ENCODE measurements around the gene POLR1B. TPM values are rescaled to one million over a fixed set of nuclear protein-coding genes. Genes with fewer than 3 reads are reported as not detected.

Gene POLR1B
- total RNA-seq, 1 experiment from 2014 or later, result 83.6 TPM

DNA sequence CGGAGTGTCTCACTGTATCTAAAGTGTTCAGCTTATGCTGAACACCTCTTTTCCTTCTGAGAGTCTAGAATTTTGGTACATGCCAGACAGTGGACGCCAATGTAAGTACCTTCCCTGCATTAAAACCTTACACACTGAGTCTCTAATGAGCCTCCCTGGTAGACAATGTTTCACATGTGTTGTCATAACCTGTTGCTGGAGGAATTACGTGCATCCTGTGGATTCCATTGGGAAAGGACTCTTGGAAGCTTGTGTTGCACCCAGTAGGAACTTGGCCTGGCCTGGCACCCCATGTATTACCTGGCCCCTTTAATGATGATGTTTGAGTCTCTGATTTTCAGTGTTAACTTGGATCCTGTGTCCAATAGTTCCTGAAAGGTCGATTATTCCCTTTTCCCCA, 62.7 kb downstream of the POLR1B start:
- Histone ChIP-seq H2AFZ (ENCODE audit: low read length) (no peak overlapping the region), H4K20me1 (ENCODE audit: control insufficient read depth, insufficient read depth, insufficient read length) (no peaks in the 10 kb centered on the region), H2BK20ac (ENCODE audit: low read depth, low read length, poor library complexity, severe bottlenecking) (no peak overlapping the region), H3K18ac (ENCODE audit: insufficient read length, low read depth, low read length) (no peak overlapping the region), H3T11ph (ENCODE audit: low read length) (no peak overlapping the region), H3K23me2 (ENCODE audit: insufficient read length, low read depth, low read length, poor library complexity, severe bottlenecking) (no peaks in the 10 kb centered on the region), H4K91ac (ENCODE audit: insufficient read length, low read depth, low read length) (no peak overlapping the region), H3K56ac (ENCODE audit: insufficient read length, low read depth, low read length) (no peak overlapping the region), H3K27ac (ENCODE audit: insufficient read length, low read depth, low read length) (no peak overlapping the region), H4K5ac (ENCODE audit: insufficient read length, low read depth, low read length) (no peak overlapping the region), H3K23ac (ENCODE audit: insufficient read length, low read depth, low read length) (no peak overlapping the region), H4K8ac (replicated peaks; ENCODE audit: insufficient read length, low read depth, low read length) (no peak overlapping the region), H3K79me1 (ENCODE audit: insufficient read depth, low read depth, low read length, poor library complexity, severe bottlenecking) (no peaks in the 10 kb centered on the region), H2BK5ac (ENCODE audit: insufficient read length, low read length) (no peak overlapping the region), H2BK12ac (ENCODE audit: insufficient read length, low read depth, low read length) (no peak overlapping the region), H3K4me1 (ENCODE audit: insufficient read depth, low read length) (no peaks in the 10 kb centered on the region), H3K4ac (ENCODE audit: low read depth, low read length) (no peak overlapping the region), H3K27me3 (ENCODE audit: insufficient read depth, low read length) (no peaks in the 10 kb centered on the region), H3K4me2 (ENCODE audit: insufficient read depth, insufficient read length, low read length) (no peak overlapping the region), H3K14ac (ENCODE audit: insufficient read depth, low read length) (no peak overlapping the region), H3K9ac (ENCODE audit: extremely low read depth, insufficient read length, low read length) (no peak overlapping the region), H2BK120ac (ENCODE audit: low read depth, low read length, poor library complexity, severe bottlenecking) (no peak overlapping the region), H3K79me2 (ENCODE audit: insufficient read depth, low read length) (no peaks in the 10 kb centered on the region), H2AK5ac (ENCODE audit: insufficient read length, low read length) (no peak overlapping the region), H3K9me3 (ENCODE audit: control insufficient read depth, low read depth, low read length) (no peaks in the 10 kb centered on the region), H2BK15ac (ENCODE audit: low read depth, low read length) (no peak overlapping the region)
- peaks cover 3% of the 10 kb centered on the region in 2 experiments for H3K4me1 Mint-ChIP-seq
- no peaks in the 10 kb centered on the region for H3K36me3 Mint-ChIP-seq (ENCODE audit: insufficient read depth in 1 of 3, low read depth in 3 of 3)
- no CpG with 5 or more reads among the region's 4 CpGs for WGBS (ENCODE audit: extremely low coverage, insufficient read length, low lambda C conversion rate)
- no peak overlapping the region for H3K27ac Mint-ChIP-seq
- DNase-seq, result no peak
- H3K27me3 Mint-ChIP-seq (ENCODE audit: low read depth), result peaks cover 3% of the 10 kb centered on the region; the same call in 1 of the 2 replicates
- TF ChIP-seq, protein P1, sequence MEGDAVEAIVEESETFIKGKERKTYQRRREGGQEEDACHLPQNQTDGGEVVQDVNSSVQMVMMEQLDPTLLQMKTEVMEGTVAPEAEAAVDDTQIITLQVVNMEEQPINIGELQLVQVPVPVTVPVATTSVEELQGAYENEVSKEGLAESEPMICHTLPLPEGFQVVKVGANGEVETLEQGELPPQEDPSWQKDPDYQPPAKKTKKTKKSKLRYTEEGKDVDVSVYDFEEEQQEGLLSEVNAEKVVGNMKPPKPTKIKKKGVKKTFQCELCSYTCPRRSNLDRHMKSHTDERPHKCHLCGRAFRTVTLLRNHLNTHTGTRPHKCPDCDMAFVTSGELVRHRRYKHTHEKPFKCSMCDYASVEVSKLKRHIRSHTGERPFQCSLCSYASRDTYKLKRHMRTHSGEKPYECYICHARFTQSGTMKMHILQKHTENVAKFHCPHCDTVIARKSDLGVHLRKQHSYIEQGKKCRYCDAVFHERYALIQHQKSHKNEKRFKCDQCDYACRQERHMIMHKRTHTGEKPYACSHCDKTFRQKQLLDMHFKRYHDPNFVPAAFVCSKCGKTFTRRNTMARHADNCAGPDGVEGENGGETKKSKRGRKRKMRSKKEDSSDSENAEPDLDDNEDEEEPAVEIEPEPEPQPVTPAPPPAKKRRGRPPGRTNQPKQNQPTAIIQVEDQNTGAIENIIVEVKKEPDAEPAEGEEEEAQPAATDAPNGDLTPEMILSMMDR (conservative IDR thresholded peaks at IDR 0.05), result no peak
- no peak overlapping the region for H3K4me3 Mint-ChIP-seq
- H3K9me3 Mint-ChIP-seq, result peaks cover 5 to 12% of the 10 kb centered on the region in 2 experiments; a peak in 2 of 5 replicates

All from H9 (cell line).